Lower lobe of right lung (tissue), 2 donors: Measurements from ENCODE around the gene RTN4RL1. TPM values are rescaled to one million over a fixed set of nuclear protein-coding genes. Genes with fewer than 3 reads are reported as not detected.

Experiments
- ATAC-seq, 2 donors: fragments of 200-7000 bp; cut with Tn5 transposase; one replicate each; pipeline ENCODE4 v1.9.1; 2020 to 2022; ENCODE audit warnings: mild to moderate bottlenecking in 2 of 2, moderate library complexity in 2 of 2
- DNase-seq: peaks from one replicate; pipeline ENCODE4 v3.0.0-alpha.2; 2020
- H3K27ac ChIP-seq: fragments of 200-600 bp; one replicate; pipeline ENCODE4 v1.8.0; 2022
- H3K27me3 ChIP-seq: fragments of 200-600 bp; one replicate; pipeline ENCODE4 v1.8.0; 2022; ENCODE audit warnings: low read depth
- H3K36me3 ChIP-seq: fragments of 200-600 bp; one replicate; pipeline ENCODE4 v1.8.0; 2022; ENCODE audit warnings: mild to moderate bottlenecking
- H3K4me1 ChIP-seq: fragments of 200-600 bp; one replicate; pipeline ENCODE4 v1.8.0; 2022
- H3K4me3 ChIP-seq: fragments of 200-600 bp; one replicate; pipeline ENCODE4 v1.8.0; 2022; ENCODE audit warnings: mild to moderate bottlenecking
- H3K9me3 ChIP-seq: fragments of 200-600 bp; one replicate; pipeline ENCODE4 v1.8.0; 2022
- CTCF ChIP-seq: fragments of 200-600 bp; IDR thresholded peaks from one replicate; pipeline ENCODE4 v1.8.0; 2022; ENCODE audit warnings: antibody characterized with exemption, mild to moderate bottlenecking
- intact Hi-C: fragments of 100-400 bp; cut with DNase I; formaldehyde crosslinking; loops from one replicate; pipeline ENCODE4 v1.11.0; 2022
- total RNA-seq: library from RNA; stranded (reverse); fragmentation: NEBNext Ultra II Directional; extraction: Animal tissue kit (Norgen Biotek cat#: 25700); gene quantifications from one replicate; pipeline ENCODE4 v1.2.1, GENCODE V29; 2021
- donor health status: DM: no; HTN: yes; CAD: no; lungs with severe emphysema.

Gene RTN4RL1
- total RNA-seq, 1 donor from 2014 or later = 5.8 TPM

DNA sequence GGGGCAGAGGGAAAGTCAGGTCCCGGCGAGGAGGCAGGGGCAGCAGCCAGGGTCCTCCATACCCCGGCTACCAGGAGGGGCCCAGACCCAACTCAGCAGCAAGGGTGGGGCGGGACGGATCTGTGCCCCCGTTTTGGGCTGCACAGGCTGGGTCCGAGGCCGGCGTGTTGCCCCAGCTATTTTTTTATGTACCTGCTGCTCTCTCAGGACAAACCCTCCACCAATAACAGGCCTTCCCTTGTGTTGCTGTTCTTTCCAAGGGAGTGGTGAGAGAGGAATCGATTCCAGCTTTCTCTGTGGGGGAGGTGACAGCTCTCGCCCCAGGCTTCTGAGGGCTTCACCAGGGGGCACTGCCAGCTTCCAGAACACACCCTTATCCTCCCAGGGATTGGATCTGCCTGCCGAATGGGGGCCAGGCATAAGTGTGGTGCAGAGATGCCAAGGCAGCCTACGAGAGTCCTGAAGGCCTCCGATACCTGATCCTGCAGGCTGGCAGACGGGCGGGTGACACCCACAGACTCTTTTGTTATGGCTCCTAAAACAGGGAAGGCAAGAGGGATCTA lies 22.3 kb downstream of the RTN4RL1 start:
- intact Hi-C loops = no loop called here
- H3K4me1 ChIP-seq = peaks cover 22% of the 10 kb centered on the region
- H3K27me3 ChIP-seq = peaks cover 3% of the 10 kb centered on the region
- no peak overlapping the region for H3K27ac ChIP-seq
- H3K4me3 ChIP-seq = no peak overlapping the region
- H3K36me3 ChIP-seq = no peaks in the 10 kb centered on the region
- ATAC-seq (no peak), DNase-seq (no peak)
- H3K9me3 ChIP-seq = no peaks in the 10 kb centered on the region
- TF ChIP-seq CTCF = no peak

DNA sequence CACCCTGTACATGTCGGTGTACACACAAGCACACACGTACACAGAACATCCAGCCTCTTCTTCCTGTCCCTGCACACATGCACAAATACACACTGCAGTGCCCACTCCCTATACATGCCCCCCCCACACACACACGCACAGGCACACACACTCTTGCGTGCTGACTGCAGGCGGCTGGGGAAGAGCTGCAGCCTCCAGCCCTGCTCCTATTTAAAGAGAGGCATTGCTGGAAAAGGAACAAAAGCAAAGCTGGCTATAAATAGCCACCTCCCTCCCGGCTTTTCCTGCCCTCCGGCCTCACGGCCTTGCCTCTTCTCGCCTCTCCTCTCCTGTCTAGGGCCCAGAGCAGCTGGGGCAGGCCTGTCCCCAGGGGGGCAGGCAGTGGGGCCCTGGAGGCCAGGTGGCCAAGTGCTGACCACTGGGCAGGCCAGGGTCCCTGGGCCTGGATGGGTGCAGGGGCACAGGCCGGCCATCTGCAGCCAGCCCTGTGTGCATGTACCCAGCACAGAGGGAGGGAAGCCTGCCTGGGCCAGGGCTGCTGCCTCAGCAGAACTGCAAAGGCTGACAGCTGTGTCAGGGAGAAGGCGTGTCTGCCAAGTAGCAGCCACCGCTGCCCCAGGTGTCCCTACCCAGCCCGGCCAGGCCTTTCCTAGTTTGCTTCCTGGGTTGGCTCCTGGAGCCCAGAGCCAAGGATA lies 25.4 kb downstream of the RTN4RL1 start:
- TF ChIP-seq CTCF = no peak
- H3K27ac ChIP-seq = peak overlapping the region; percentile 73
- peak; percentile 56 to 59 for ATAC-seq

DNA sequence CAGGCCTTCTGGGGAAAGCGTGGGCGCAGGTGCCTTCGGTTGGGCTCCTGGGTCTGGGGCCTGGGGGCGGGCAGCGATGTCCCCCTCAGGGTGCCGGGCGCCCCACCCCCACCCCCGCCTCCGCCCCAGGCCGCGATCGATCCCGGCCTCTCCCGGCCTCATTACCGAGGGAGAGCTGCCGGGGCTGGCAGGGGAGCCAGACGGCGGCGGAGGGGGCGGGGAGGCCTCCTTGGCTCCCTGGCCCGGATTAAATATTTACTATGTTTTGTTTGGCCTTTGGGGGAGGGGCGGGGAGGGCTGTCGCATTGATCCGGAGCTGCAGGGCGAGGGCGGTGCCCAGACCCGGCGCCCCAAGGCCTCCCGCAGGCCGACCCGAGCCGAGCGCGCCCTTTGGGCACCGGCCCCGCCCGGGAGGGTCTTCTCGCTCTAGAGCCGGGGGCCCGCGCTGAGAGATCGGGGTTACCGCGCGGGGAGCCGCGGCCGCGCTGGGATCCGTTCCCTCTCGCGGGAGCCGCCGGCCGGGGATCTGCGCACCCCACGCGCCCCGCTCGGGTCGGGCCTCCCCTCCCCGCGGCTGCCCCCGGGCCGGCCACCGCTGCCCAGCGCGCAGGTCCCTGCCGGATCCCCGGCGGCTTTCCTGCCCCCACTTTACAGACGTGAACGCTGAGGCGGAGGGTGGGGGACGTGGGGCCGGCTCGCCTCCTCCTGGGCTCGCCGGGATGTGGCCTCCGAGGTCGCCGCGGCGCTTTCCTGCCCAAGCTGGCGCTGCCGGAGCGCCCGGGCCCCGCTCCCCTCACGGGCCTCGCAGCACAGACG lies 27.0 kb downstream of the RTN4RL1 start:
- no peaks in the 10 kb centered on the region for H3K9me3 ChIP-seq
- peaks cover 6% of the 10 kb centered on the region for H3K27me3 ChIP-seq
- H3K4me3 ChIP-seq = peak overlapping the region; percentile 57
- intact Hi-C loops = no loop called here
- H3K4me1 ChIP-seq = peaks cover 27% of the 10 kb centered on the region
- ATAC-seq (peak; percentile 70 to 81), DNase-seq (peak; percentile 70)
- peak overlapping the region; percentile 60 for H3K27ac ChIP-seq
- no peaks in the 10 kb centered on the region for H3K36me3 ChIP-seq
- TF ChIP-seq CTCF = no peak

More for the DNA sequence above, 25.4 kb downstream of the RTN4RL1 start:
- peaks cover 6% of the 10 kb centered on the region for H3K27me3 ChIP-seq
- no peaks in the 10 kb centered on the region for H3K9me3 ChIP-seq
- DNase-seq = no peak
- H3K36me3 ChIP-seq = no peaks in the 10 kb centered on the region
- intact Hi-C loops = no loop called here
- peaks cover 27% of the 10 kb centered on the region for H3K4me1 ChIP-seq
- H3K4me3 ChIP-seq = no peak overlapping the region

- Histone ChIP-seq H3K27me3 (peaks cover 6% of the 10 kb centered on the region), H3K36me3 (no peaks in the 10 kb centered on the region), H3K4me3 (peak overlapping the region; percentile 57), H3K27ac (peak overlapping the region; percentile 60), H3K9me3 (no peaks in the 10 kb centered on the region), H3K4me1 (peaks cover 27% of the 10 kb centered on the region)
- no peak for TF ChIP-seq CTCF
- peak; percentile 15 to 18 for ATAC-seq
- no peak for DNase-seq
- intact Hi-C loops = no loop called here
Measured at GRCh38 chr17:1997289-1997926, 27.7 kb downstream of the RTN4RL1 start.

- H3K4me3 ChIP-seq = no peak overlapping the region
- ATAC-seq (no peak), DNase-seq (no peak)
- no peak for TF ChIP-seq CTCF
- intact Hi-C loops = no loop called here
- H3K9me3 ChIP-seq = no peaks in the 10 kb centered on the region
- H3K4me1 ChIP-seq = peaks cover 27% of the 10 kb centered on the region
- H3K27me3 ChIP-seq = peaks cover 6% of the 10 kb centered on the region
- H3K27ac ChIP-seq = peak overlapping the region; percentile 60
- H3K36me3 ChIP-seq = no peaks in the 10 kb centered on the region
Measured at GRCh38 chr17:1996800-1997288, 28.3 kb downstream of the RTN4RL1 start.
